Measurements from ENCODE around the gene POLR3E. TPM values are rescaled to one million over a fixed set of nuclear protein-coding genes. Genes with fewer than 3 reads are reported as not detected.
"Not testable (repeated sequence)": the region's sequence is repeated elsewhere in the genome, so short reads cannot be mapped to it uniquely, and the experiment has no call there.

Gene POLR3E
- total RNA-seq, 2 experiments from 2014 or later = 66.9 to 67.9 TPM

GRCh38 chr16:22364241-22364640 lies 67.0 kb downstream of the POLR3E start:
- TF ChIP-seq CTCF (IDR thresholded peaks at IDR 0.05) = no peak
- Mint-ChIP-seq H3K4me3 (no peak overlapping the region), H3K36me3 (ENCODE audit: low read depth) (peaks cover 65% of the 10 kb centered on the region), H3K4me1 (ENCODE audit: low read depth) (peaks cover 76% of the 10 kb centered on the region), H3K27me3 (no peaks in the 10 kb centered on the region), H3K27ac (peak overlapping the region; percentile 74), H3K9me3 (peaks cover 5% of the 10 kb centered on the region)
- intact Hi-C loops (cut with micrococcal nuclease) = no loop called here
- POLR2A ChIA-PET = interaction anchor here (1.2 to 13.7 kb wide), 5 partner anchors 6 to 157 kb away, joined by 3 to 152 read pairs (median 4); partner anchors contain the start of gene CDR2
- CTCF ChIA-PET = interaction anchor here (1.2 kb wide), 2 partner anchors 43 to 64 kb away, joined by 3 read pairs; no protein-coding TSS in a partner anchor
- DNase-seq = no peak
- no peak for ATAC-seq

GRCh38 chr16:22366371-22366770 lies 69.2 kb downstream of the POLR3E start:
- intact Hi-C loops (cut with micrococcal nuclease) = no loop called here
- DNase-seq (no peak), ATAC-seq (no peak)
- H3K9me3 Mint-ChIP-seq = peaks cover 5% of the 10 kb centered on the region
- H3K4me1 Mint-ChIP-seq (ENCODE audit: low read depth) = peaks cover 80% of the 10 kb centered on the region
- no peak overlapping the region for H3K4me3 Mint-ChIP-seq
- CTCF ChIA-PET = no interaction called here
- POLR2A ChIA-PET = interaction anchor here (11.2 kb wide), 1 partner anchor 8 kb away, joined by 152 read pairs; no protein-coding TSS in a partner anchor
- no peak for TF ChIP-seq CTCF (IDR thresholded peaks at IDR 0.05)
- H3K36me3 Mint-ChIP-seq (ENCODE audit: low read depth) = peaks cover 68% of the 10 kb centered on the region
- H3K27ac Mint-ChIP-seq = peak overlapping the region; percentile 53
- H3K27me3 Mint-ChIP-seq = no peaks in the 10 kb centered on the region

- H3K36me3 Mint-ChIP-seq (ENCODE audit: low read depth) = peaks cover 71% of the 10 kb centered on the region
- H3K4me3 Mint-ChIP-seq = no peak overlapping the region
Measured at GRCh38 chr16:22366889-22367288, 69.7 kb downstream of the POLR3E start.

GRCh38 chr16:22368200-22368826 lies 71.1 kb downstream of the POLR3E start:
- intact Hi-C loops (cut with micrococcal nuclease); H3K9me3 Mint-ChIP-seq; ATAC-seq; H3K27me3 Mint-ChIP-seq; DNase-seq; H3K4me3 Mint-ChIP-seq: not testable (repeated sequence)
- POLR2A ChIA-PET = interaction anchor here (11.2 kb wide), 1 partner anchor 9 kb away, joined by 152 read pairs; no protein-coding TSS in a partner anchor
- Mint-ChIP-seq H3K36me3 (ENCODE audit: low read depth) (peaks cover 71% of the 10 kb centered on the region), H3K27ac (peak overlapping the region; percentile 80), H3K4me1 (ENCODE audit: low read depth) (peaks cover 83% of the 10 kb centered on the region)
- CTCF ChIA-PET = interaction anchor here (0.7 kb wide), 1 partner anchor 16 kb away, joined by 3 read pairs; no protein-coding TSS in a partner anchor

More at GRCh38 chr16:22366889-22367288, 69.7 kb downstream of the POLR3E start:
- H3K9me3 Mint-ChIP-seq = peaks cover 5% of the 10 kb centered on the region
- TF ChIP-seq CTCF (IDR thresholded peaks at IDR 0.05) = no peak
- CTCF ChIA-PET = no interaction called here
- intact Hi-C loops (cut with micrococcal nuclease) = no loop called here
- ATAC-seq (no peak), DNase-seq (no peak)
- POLR2A ChIA-PET = interaction anchor here (11.2 kb wide), 1 partner anchor 8 kb away, joined by 152 read pairs; no protein-coding TSS in a partner anchor
- peak overlapping the region; percentile 41 for H3K27ac Mint-ChIP-seq
- no peaks in the 10 kb centered on the region for H3K27me3 Mint-ChIP-seq
- H3K4me1 Mint-ChIP-seq (ENCODE audit: low read depth) = peaks cover 82% of the 10 kb centered on the region

- ATAC-seq = no peak
Measured at GRCh38 chr16:22369221-22369811, 72.1 kb downstream of the POLR3E start.

More at GRCh38 chr16:22369221-22369811, 72.1 kb downstream of the POLR3E start:
- POLR2A ChIA-PET = interaction anchor here (11.2 kb wide), 1 partner anchor 10 kb away, joined by 152 read pairs; no protein-coding TSS in a partner anchor
- DNase-seq = no peak
- Mint-ChIP-seq H3K27ac (peak overlapping the region; percentile 80), H3K4me3 (peak overlapping the region; percentile 35), H3K27me3 (no peaks in the 10 kb centered on the region), H3K9me3 (peaks cover 5% of the 10 kb centered on the region), H3K36me3 (ENCODE audit: low read depth) (peaks cover 66% of the 10 kb centered on the region), H3K4me1 (ENCODE audit: low read depth) (peaks cover 76% of the 10 kb centered on the region)
- no peak for TF ChIP-seq CTCF (IDR thresholded peaks at IDR 0.05)
- CTCF ChIA-PET = interaction anchor here (1.7 kb wide), 1 partner anchor 11 kb away, joined by 4 read pairs; no protein-coding TSS in a partner anchor
- intact Hi-C loops (cut with micrococcal nuclease) = no loop called here
